ENCODE data around the gene NEU4.

Gene NEU4

DNA sequence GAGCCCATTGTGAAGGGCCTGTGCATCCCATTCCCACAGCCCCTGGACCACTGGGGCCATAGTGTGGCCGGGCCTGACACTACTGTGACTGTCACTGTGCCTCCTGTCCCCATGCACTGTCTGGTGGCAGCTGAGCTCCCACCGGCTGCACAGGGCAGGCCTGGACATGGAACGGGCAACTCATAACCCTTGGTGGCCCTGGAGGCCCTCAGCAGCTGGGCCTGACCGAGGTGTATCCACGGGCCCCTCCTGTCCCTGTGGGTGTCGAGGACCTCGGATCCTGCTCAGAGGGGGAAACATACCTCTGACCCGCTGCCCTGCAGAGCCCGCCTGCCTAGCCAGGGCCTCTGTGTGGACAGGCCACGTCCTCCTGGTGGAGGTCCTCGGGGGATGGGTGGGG lies 40.1 kb upstream of the NEU4 start:
- Histone ChIP-seq H3K4me2 (ENCODE audit: low read length) (no peak overlapping the region), H3K4me3 (ENCODE audit: low read depth, low read length, poor library complexity, severe bottlenecking) (no peak overlapping the region), H3K9me2 (ENCODE audit: low read depth, low read length) (no peaks in the 10 kb centered on the region), H3F3A (ENCODE audit: insufficient read depth, low read length) (no peaks in the 10 kb centered on the region), H4K20me1 (ENCODE audit: insufficient read depth, low read length) (no peaks in the 10 kb centered on the region), H2AFZ (ENCODE audit: low read length) (no peak overlapping the region), H3K4me1 (ENCODE audit: insufficient read depth, low read length, severe bottlenecking) (peaks cover 6% of the 10 kb centered on the region), H3K79me2 (ENCODE audit: insufficient read depth, low read length) (no peaks in the 10 kb centered on the region), H3K27ac (ENCODE audit: low read depth, low read length, poor library complexity, severe bottlenecking) (no peak overlapping the region), H3K9me3 (ENCODE audit: low read length) (no peaks in the 10 kb centered on the region), H3K9ac (ENCODE audit: low read length) (no peak overlapping the region), H3K27me3 (ENCODE audit: insufficient read depth, low read length) (0 out of 2 replicates have a peak, but pooled peaks cover 5% of the 10 kb centered on the region), H3K36me3 (ENCODE audit: insufficient read depth, low read length) (no peaks in the 10 kb centered on the region; the same call in 1 of the 2 replicates)
- TF ChIP-seq EZH2 (IDR thresholded peaks at IDR 0.05; ENCODE audit: borderline replicate concordance, low read length) = no peak
- TF ChIP-seq, protein P1, sequence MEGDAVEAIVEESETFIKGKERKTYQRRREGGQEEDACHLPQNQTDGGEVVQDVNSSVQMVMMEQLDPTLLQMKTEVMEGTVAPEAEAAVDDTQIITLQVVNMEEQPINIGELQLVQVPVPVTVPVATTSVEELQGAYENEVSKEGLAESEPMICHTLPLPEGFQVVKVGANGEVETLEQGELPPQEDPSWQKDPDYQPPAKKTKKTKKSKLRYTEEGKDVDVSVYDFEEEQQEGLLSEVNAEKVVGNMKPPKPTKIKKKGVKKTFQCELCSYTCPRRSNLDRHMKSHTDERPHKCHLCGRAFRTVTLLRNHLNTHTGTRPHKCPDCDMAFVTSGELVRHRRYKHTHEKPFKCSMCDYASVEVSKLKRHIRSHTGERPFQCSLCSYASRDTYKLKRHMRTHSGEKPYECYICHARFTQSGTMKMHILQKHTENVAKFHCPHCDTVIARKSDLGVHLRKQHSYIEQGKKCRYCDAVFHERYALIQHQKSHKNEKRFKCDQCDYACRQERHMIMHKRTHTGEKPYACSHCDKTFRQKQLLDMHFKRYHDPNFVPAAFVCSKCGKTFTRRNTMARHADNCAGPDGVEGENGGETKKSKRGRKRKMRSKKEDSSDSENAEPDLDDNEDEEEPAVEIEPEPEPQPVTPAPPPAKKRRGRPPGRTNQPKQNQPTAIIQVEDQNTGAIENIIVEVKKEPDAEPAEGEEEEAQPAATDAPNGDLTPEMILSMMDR (IDR thresholded peaks at IDR 0.05; ENCODE audit: low read length) = no peak

DNA sequence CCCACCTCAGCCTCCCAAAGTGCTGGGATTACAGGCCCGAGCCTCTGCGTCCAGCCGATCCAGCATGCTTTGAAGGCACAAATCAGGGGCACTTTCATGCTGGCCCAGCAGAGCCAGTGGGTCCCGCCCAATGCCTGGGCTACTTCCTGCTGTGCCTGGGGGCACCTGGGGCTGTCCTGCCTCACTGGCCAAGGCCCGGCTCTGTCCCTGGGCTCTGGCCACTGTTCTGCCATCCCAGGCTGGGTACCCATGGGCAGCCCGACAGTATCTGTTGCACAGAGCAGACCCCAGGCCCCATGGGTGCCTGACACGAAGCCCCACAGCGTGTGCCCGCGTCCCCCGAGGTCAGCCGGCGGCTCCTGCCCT lies 39.2 kb upstream of the NEU4 start:
- no peaks in the 10 kb centered on the region for H4K20me1 ChIP-seq (ENCODE audit: insufficient read depth, low read length)

DNA sequence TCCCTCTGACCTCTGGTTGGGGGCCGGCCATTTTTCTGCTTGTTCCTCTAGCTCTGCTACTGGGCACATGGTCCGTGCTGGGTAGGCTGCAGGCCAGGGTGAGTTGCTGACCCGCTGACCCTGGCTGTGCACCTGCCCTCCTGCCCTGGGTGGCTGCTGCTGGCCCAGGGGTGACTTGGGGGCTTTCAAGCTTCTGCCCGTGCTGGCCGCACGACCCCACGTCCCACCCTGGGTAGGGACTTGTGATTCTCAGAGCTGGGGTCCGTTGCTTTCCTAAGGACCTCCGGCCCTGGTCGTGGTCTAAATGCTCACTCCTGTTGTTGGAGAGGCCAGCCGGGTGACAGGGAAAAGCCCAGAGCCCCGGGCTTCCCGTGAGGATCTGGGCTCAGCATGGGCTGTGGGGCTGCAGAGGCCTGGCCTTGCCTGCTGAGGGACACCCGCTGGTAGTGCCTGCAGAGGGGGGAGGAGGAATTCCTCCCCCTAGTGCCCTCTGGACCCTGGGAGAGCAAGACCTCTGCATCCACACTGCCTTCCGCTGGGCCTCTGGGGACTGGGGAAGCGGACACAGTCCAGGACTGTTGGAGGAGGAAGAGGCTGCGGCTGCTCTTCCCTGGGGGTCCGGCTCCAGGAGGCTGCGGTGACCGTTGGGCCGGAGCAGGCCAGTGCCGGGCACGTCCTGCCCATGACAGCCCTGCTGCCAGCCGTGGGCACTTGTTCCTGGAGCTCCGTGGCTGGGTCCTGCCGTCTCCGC lies 38.6 kb upstream of the NEU4 start:
- Histone ChIP-seq H3K36me3 (ENCODE audit: insufficient read depth, low read length) (no peaks in the 10 kb centered on the region; the same call in 1 of the 2 replicates), H4K20me1 (ENCODE audit: insufficient read depth, low read length) (no peaks in the 10 kb centered on the region), H3K4me2 (ENCODE audit: low read length) (no peak overlapping the region), H3K27me3 (ENCODE audit: insufficient read depth, low read length) (0 out of 2 replicates have a peak, but pooled peaks cover 5% of the 10 kb centered on the region), H3F3A (ENCODE audit: insufficient read depth, low read length) (no peaks in the 10 kb centered on the region), H3K4me3 (ENCODE audit: low read depth, low read length, poor library complexity, severe bottlenecking) (no peak overlapping the region), H3K9me3 (ENCODE audit: low read length) (no peaks in the 10 kb centered on the region), H3K9ac (ENCODE audit: low read length) (no peak overlapping the region), H2AFZ (ENCODE audit: low read length) (no peak overlapping the region), H3K9me2 (ENCODE audit: low read depth, low read length) (no peaks in the 10 kb centered on the region), H3K79me2 (ENCODE audit: insufficient read depth, low read length) (no peaks in the 10 kb centered on the region), H3K27ac (ENCODE audit: low read depth, low read length, poor library complexity, severe bottlenecking) (no peak overlapping the region), H3K4me1 (ENCODE audit: insufficient read depth, low read length, severe bottlenecking) (peaks cover 6% of the 10 kb centered on the region)
- TF ChIP-seq, protein P1 (IDR thresholded peaks at IDR 0.05; ENCODE audit: low read length) = no peak
- no peak for TF ChIP-seq EZH2 (IDR thresholded peaks at IDR 0.05; ENCODE audit: borderline replicate concordance, low read length)

More for the DNA sequence above, 39.2 kb upstream of the NEU4 start:
- TF ChIP-seq, protein P1 (IDR thresholded peaks at IDR 0.05; ENCODE audit: low read length) = no peak
- no peak for TF ChIP-seq EZH2 (IDR thresholded peaks at IDR 0.05; ENCODE audit: borderline replicate concordance, low read length)
- Histone ChIP-seq H3K27ac (ENCODE audit: low read depth, low read length, poor library complexity, severe bottlenecking) (no peak overlapping the region), H3K9ac (ENCODE audit: low read length) (no peak overlapping the region), H3F3A (ENCODE audit: insufficient read depth, low read length) (no peaks in the 10 kb centered on the region), H3K4me3 (ENCODE audit: low read depth, low read length, poor library complexity, severe bottlenecking) (no peak overlapping the region), H3K79me2 (ENCODE audit: insufficient read depth, low read length) (no peaks in the 10 kb centered on the region), H3K4me2 (ENCODE audit: low read length) (no peak overlapping the region), H3K36me3 (ENCODE audit: insufficient read depth, low read length) (no peaks in the 10 kb centered on the region; the same call in 1 of the 2 replicates), H3K9me2 (ENCODE audit: low read depth, low read length) (no peaks in the 10 kb centered on the region), H3K4me1 (ENCODE audit: insufficient read depth, low read length, severe bottlenecking) (peaks cover 6% of the 10 kb centered on the region), H3K27me3 (ENCODE audit: insufficient read depth, low read length) (0 out of 2 replicates have a peak, but pooled peaks cover 5% of the 10 kb centered on the region), H3K9me3 (ENCODE audit: low read length) (no peaks in the 10 kb centered on the region), H2AFZ (ENCODE audit: low read length) (no peak overlapping the region)

Data from OCI-LY1 (cell line).